ENCODE data around the gene FAM72A. TPM values are rescaled to one million over a fixed set of nuclear protein-coding genes. Genes with fewer than 3 reads are reported as not detected.
"Not testable (repeated sequence)": the region's sequence is repeated elsewhere in the genome, so short reads cannot be mapped to it uniquely, and the experiment has no call there.

Gene FAM72A
- total and polyA plus RNA-seq, 2 of the 4 experiments (the other 2 are of a cell fraction) = 2.2 to 5.0 TPM

- POLR2A ChIA-PET (ENCODE audit: unreplicated experiment); H2BK120ac ChIP-seq (ENCODE audit: low read depth, low read length); H3K18ac ChIP-seq (ENCODE audit: low read depth, low read length); H3K9me3 ChIP-seq (ENCODE audit: control insufficient read depth, insufficient read depth, low read length); H2AK9ac ChIP-seq (replicated peaks; ENCODE audit: low read depth, low read length, poor library complexity); CTCF ChIA-PET; H3K36me3 ChIP-seq (ENCODE audit: control insufficient read depth, insufficient read depth, low read length); H3K56ac ChIP-seq (ENCODE audit: extremely low read depth, insufficient read depth, low read length); H2BK15ac ChIP-seq (ENCODE audit: low read depth, low read length); H3K27ac ChIP-seq (ENCODE audit: insufficient read depth, low read length); H3K4ac ChIP-seq (ENCODE audit: low read depth, low read length); H3K9ac ChIP-seq (ENCODE audit: low read depth, low read length); H4K20me1 ChIP-seq (ENCODE audit: insufficient read depth, low read length); H3K4me2 ChIP-seq (ENCODE audit: low read depth, low read length); dilution Hi-C loops (cut with HindIII; ENCODE audit: low sequenced_read_pairs, unreplicated experiment); H2AFZ ChIP-seq (replicated peaks; ENCODE audit: low read length, poor library complexity); H4K5ac ChIP-seq (ENCODE audit: low read depth, low read length); H3K23ac ChIP-seq (ENCODE audit: low read depth, low read length); H2BK20ac ChIP-seq (ENCODE audit: low read depth, low read length); H2AK5ac ChIP-seq (ENCODE audit: low read depth, low read length); H3K14ac ChIP-seq (replicated peaks; ENCODE audit: low read depth, low read length); in situ Hi-C loops (cut with MboI; ENCODE audit: low sequenced_read_pairs); H4K8ac ChIP-seq (ENCODE audit: low read depth in 2 of 2, low read length in 2 of 2); BruUV-seq (replicated peaks); H3K79me1 ChIP-seq (ENCODE audit: low read depth in 1 of 2, low read length in 2 of 2); H3K27me3 ChIP-seq (ENCODE audit: control insufficient read depth, insufficient read depth, low read length); H3K9me1 ChIP-seq (ENCODE audit: insufficient read depth, low read length); H3K4me1 ChIP-seq (ENCODE audit: control insufficient read depth, insufficient read depth, low read length); intact Hi-C loops (cut with micrococcal nuclease); H3K4me3 ChIP-seq (ENCODE audit: insufficient read depth, low read depth, low read length); H4K91ac ChIP-seq (ENCODE audit: insufficient read depth, low read depth, low read length): not testable (repeated sequence)
- peak overlapping the region; percentile 30 for H2BK5ac ChIP-seq (ENCODE audit: low read depth, low read length, poor library complexity, severe bottlenecking)
- ATAC-seq (ENCODE audit: low read depth) (peak; percentile 81), DNase-seq (peak; percentile 42)
- WGBS, 2 experiments (ENCODE audit: extremely low coverage in 2 of 2, insufficient read length in 1 of 2) = no CpG with 5 or more reads among the region's 6 CpGs
These were observed 20.0 kb downstream of the FAM72A start for GRCh38 chr1:206182368-206183317.

DNA sequence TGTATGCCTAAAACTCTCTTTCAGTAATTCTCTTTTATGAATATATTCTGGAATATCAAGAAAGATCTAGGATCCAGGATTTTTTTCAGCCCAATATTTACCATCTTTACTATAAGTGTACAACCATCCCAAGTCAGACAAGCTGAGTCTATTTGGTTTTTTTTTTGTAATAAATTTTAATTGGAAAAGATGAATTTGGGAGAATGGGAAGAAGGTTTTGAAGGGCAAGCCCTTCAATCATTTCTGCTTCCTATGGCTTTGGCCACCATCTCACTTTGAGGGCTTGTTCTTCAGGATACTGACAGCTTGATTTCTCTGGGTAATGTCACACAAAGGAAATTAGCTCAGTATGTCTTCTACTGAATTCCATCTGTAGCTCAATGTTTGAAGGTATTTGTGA is 23.0 kb downstream of the FAM72A start:
- H4K91ac ChIP-seq (ENCODE audit: insufficient read depth, low read depth, low read length); dilution Hi-C loops (cut with HindIII; ENCODE audit: low sequenced_read_pairs, unreplicated experiment); H3K79me1 ChIP-seq (ENCODE audit: low read depth in 1 of 2, low read length in 2 of 2); H3K23ac ChIP-seq (ENCODE audit: low read depth, low read length); H4K5ac ChIP-seq (ENCODE audit: low read depth, low read length); H2AK9ac ChIP-seq (replicated peaks; ENCODE audit: low read depth, low read length, poor library complexity); H3K9me3 ChIP-seq (ENCODE audit: control insufficient read depth, insufficient read depth, low read length); H3K9ac ChIP-seq (ENCODE audit: low read depth, low read length); H4K8ac ChIP-seq (ENCODE audit: low read depth in 2 of 2, low read length in 2 of 2); H3K18ac ChIP-seq (ENCODE audit: low read depth, low read length); H2AFZ ChIP-seq (replicated peaks; ENCODE audit: low read length, poor library complexity); BruUV-seq (replicated peaks); H2BK5ac ChIP-seq (ENCODE audit: low read depth, low read length, poor library complexity, severe bottlenecking); H3K14ac ChIP-seq (replicated peaks; ENCODE audit: low read depth, low read length); H3K36me3 ChIP-seq (ENCODE audit: control insufficient read depth, insufficient read depth, low read length); ATAC-seq (ENCODE audit: low read depth); H3K4me2 ChIP-seq (ENCODE audit: low read depth, low read length); H3K4me1 ChIP-seq (ENCODE audit: control insufficient read depth, insufficient read depth, low read length); H3K27me3 ChIP-seq (ENCODE audit: control insufficient read depth, insufficient read depth, low read length); H2BK15ac ChIP-seq (ENCODE audit: low read depth, low read length); intact Hi-C loops (cut with micrococcal nuclease); H2AK5ac ChIP-seq (ENCODE audit: low read depth, low read length); H3K9me1 ChIP-seq (ENCODE audit: insufficient read depth, low read length); H4K20me1 ChIP-seq (ENCODE audit: insufficient read depth, low read length); H3K56ac ChIP-seq (ENCODE audit: extremely low read depth, insufficient read depth, low read length); H3K4me3 ChIP-seq (ENCODE audit: insufficient read depth, low read depth, low read length); in situ Hi-C loops (cut with MboI; ENCODE audit: low sequenced_read_pairs); DNase-seq; H3K4ac ChIP-seq (ENCODE audit: low read depth, low read length); CTCF ChIA-PET; H2BK120ac ChIP-seq (ENCODE audit: low read depth, low read length); POLR2A ChIA-PET (ENCODE audit: unreplicated experiment); H2BK20ac ChIP-seq (ENCODE audit: low read depth, low read length); H3K27ac ChIP-seq (ENCODE audit: insufficient read depth, low read length): not testable (repeated sequence)
